Endothelial cell of umbilical vein (primary cell): ENCODE results near the gene CHST15. TPM values are rescaled to one million over a fixed set of nuclear protein-coding genes. Genes with fewer than 3 reads are reported as not detected.
A peak's percentile ranks its signal among the peaks of the same experiment; 100 is the strongest.

Experiments
- BruUV-seq: library from RNA; stranded (reverse); fragments of 400-500 nt; replicated peaks from 2 replicates; lab custom pipeline; 2021; lab: Mats Ljungman, UMichigan
- CTCF ChIA-PET: fragments of 300-600, 350-600 bp; sonication (Branson Sonifier 250); formaldehyde crosslinking; loops from one replicate; lab custom pipeline; 2021; ENCODE audit warnings: antibody characterized with exemption, inconsistent platforms; lab: Charles Lee
- POLR2A ChIA-PET: fragments of 300-600, 350-600 bp; sonication (Branson Sonifier 250); formaldehyde crosslinking; loops from one replicate; lab custom pipeline; 2021; ENCODE audit warnings: antibody characterized with exemption, inconsistent platforms; lab: Charles Lee
- DNase-seq: peaks from one replicate; pipeline ENCODE4 v3.0.0-alpha.2; 2011; ENCODE audit warnings: low read depth, low spot score
- FAIRE-seq: peaks from 2 replicates; lab custom pipeline; 2011; peaks lifted over from hg19 to GRCh38; lab: Jason Lieb, UNC
- H2AFZ ChIP-seq: 2 replicates; pipeline ENCODE4 v1.6.0; 2012; ENCODE audit warnings: low read depth, low read length, control low read depth, inconsistent platforms
- H3K27ac ChIP-seq: 2 replicates; pipeline ENCODE4 v1.5.1; 2011; ENCODE audit warnings: low read depth, mild to moderate bottlenecking, control low read depth, low read length, moderate library complexity; ENCODE audit not compliant: insufficient read depth
- H3K27me3 ChIP-seq, 2 experiments: 2 replicates each; pipeline versions ENCODE4 v1.6.0 to v1.6.1; 2011; ENCODE audit warnings: low read length in 2 of 2, mixed read lengths in 1 of 2; ENCODE audit not compliant: control insufficient read depth in 2 of 2, insufficient read depth in 2 of 2
- H3K36me3 ChIP-seq, 2 experiments: 2 replicates in 1 of 2; 3 replicates in 1 of 2; pipeline ENCODE4 v1.5.1; 2011; ENCODE audit warnings: low read length in 2 of 2, mild to moderate bottlenecking in 1 of 2, moderate library complexity in 1 of 2; ENCODE audit not compliant: control insufficient read depth in 2 of 2, insufficient read depth in 2 of 2; ENCODE audit errors: extremely low read depth in 1 of 2
- H3K4me1 ChIP-seq: 3 replicates; pipeline ENCODE4 v1.5.1; 2011; ENCODE audit warnings: mild to moderate bottlenecking, low read length; ENCODE audit not compliant: control insufficient read depth, insufficient read depth; ENCODE audit errors: extremely low read depth
- H3K4me2 ChIP-seq: 2 replicates; pipeline ENCODE4 v1.6.1; 2011; ENCODE audit warnings: low read length, control low read depth, mixed read lengths; ENCODE audit not compliant: insufficient read depth
- H3K4me3 ChIP-seq, 3 experiments: fragments of 200-600 bp in 1 of 3; sonication (generic), shearing (Covaris generic) in 1 of 3; replicated peaks in 1 of 3; 2 replicates each; pipeline ENCODE4 v1.5.1; 2011 to 2016; ENCODE audit warnings: control low read depth in 3 of 3, low read length in 3 of 3, mild to moderate bottlenecking in 2 of 3, inconsistent platforms in 1 of 3, low read depth in 1 of 3, moderate library complexity in 1 of 3; ENCODE audit not compliant: insufficient read depth in 1 of 3
- H3K79me2 ChIP-seq: 2 replicates; pipeline ENCODE4 v1.6.0; 2012; ENCODE audit warnings: low read length, inconsistent platforms; ENCODE audit not compliant: control insufficient read depth, insufficient read depth
- H3K9ac ChIP-seq: replicated peaks from 2 replicates; pipeline ENCODE3; 2011; ENCODE audit warnings: low read length, control low read depth; ENCODE audit not compliant: insufficient read depth; ENCODE audit errors: extremely low read depth
- H3K9me1 ChIP-seq: replicated peaks from 3 replicates; pipeline ENCODE4 v1.6.0; 2011; ENCODE audit warnings: mild to moderate bottlenecking, low read length; ENCODE audit not compliant: control insufficient read depth, insufficient read depth; ENCODE audit errors: extremely low read depth
- H3K9me3 ChIP-seq: replicated peaks from 2 replicates; pipeline ENCODE4 v1.5.1; 2012; ENCODE audit warnings: low read length, inconsistent platforms; ENCODE audit not compliant: control insufficient read depth, insufficient read depth
- H4K20me1 ChIP-seq: replicated peaks from 2 replicates; pipeline ENCODE3; 2011; ENCODE audit warnings: mild to moderate bottlenecking, low read length; ENCODE audit not compliant: control insufficient read depth, insufficient read depth; ENCODE audit errors: extremely low read depth
- CTCF ChIP-seq, 2 donors: IDR thresholded peaks; 1 replicate in 1 of 2; 2 replicates in 1 of 2; pipeline ENCODE4 v1.5.1; 2011; ENCODE audit warnings: low read length in 2 of 2, mild to moderate bottlenecking in 2 of 2, moderate library complexity in 2 of 2, control low read depth in 1 of 2, inconsistent platforms in 1 of 2, low read depth in 1 of 2; ENCODE audit not compliant: insufficient read depth in 1 of 2; ENCODE audit errors: extremely low read depth in 1 of 2
- EZH2 ChIP-seq: IDR thresholded peaks from 2 replicates; pipeline ENCODE4 v1.6.1; 2012; ENCODE audit warnings: borderline replicate concordance, low read depth, mild to moderate bottlenecking, moderate library complexity, low read length, inconsistent platforms; ENCODE audit not compliant: severe bottlenecking
- FOS ChIP-seq: IDR thresholded peaks from 2 replicates; pipeline ENCODE4 v1.6.1; 2011; ENCODE audit warnings: mild to moderate bottlenecking, low read length, moderate library complexity, borderline replicate concordance; ENCODE audit not compliant: insufficient read depth
- GATA2 ChIP-seq: IDR thresholded peaks from 2 replicates; pipeline ENCODE4 v1.7.0; 2011; ENCODE audit warnings: low read depth, mild to moderate bottlenecking, moderate library complexity, mixed read lengths, low read length; ENCODE audit not compliant: insufficient read length, insufficient read depth
- JUN ChIP-seq: IDR thresholded peaks from 2 replicates; pipeline ENCODE4 v1.6.1; 2011; ENCODE audit warnings: borderline replicate concordance, low read depth; ENCODE audit not compliant: insufficient read length, insufficient read depth
- POLR2A ChIP-seq: IDR thresholded peaks from 2 replicates; pipeline ENCODE4 v1.6.1; 2012; ENCODE audit warnings: low read depth, mild to moderate bottlenecking, control low read depth, low read length
- POLR2AphosphoS5 ChIP-seq: IDR thresholded peaks from 2 replicates; pipeline ENCODE4 v1.6.1; 2012; ENCODE audit warnings: low read depth, mild to moderate bottlenecking, control low read depth, low read length, moderate library complexity; ENCODE audit not compliant: insufficient read depth
- dilution Hi-C: fragments of 300-500 bp; cut with MboI; formaldehyde crosslinking; loops from one replicate; pipeline ENCODE4 v1.15.0; 2019; ENCODE audit warnings: low sequenced_read_pairs; ENCODE audit not compliant: extremely low pct_ligation_motif_present
- intact Hi-C: fragments of 100-400 bp; cut with micrococcal nuclease; formaldehyde crosslinking; loops from one replicate; pipeline ENCODE4 v1.10.0; 2022
- polyA plus RNA-seq, 4 experiments: library from polyadenylated mRNA; depleted of rRNA in 3 of 4; stranded (reverse) in 3 of 4; unstranded in 1 of 4; fragments of >200 nt; gene quantifications; 2 replicates each; pipeline versions ENCODE4 v1.2.1 to v1.2.3, GENCODE V29; 2011 to 2012; ENCODE audit warnings: missing spikeins in 1 of 4
- total RNA-seq: library from RNA; stranded (reverse); gene quantifications from 2 replicates; pipeline ENCODE4 v1.2.3, GENCODE V29; 2021
- TF ChIP-seq, protein P1 (sequence below): IDR thresholded peaks from 2 replicates; pipeline ENCODE4 v1.6.1; 2011; ENCODE audit not compliant: insufficient read depth, insufficient read length

Gene CHST15
- total and polyA plus RNA-seq, 2 donors (not counting 3 experiments of a cell fraction or from before 2014, with no cell fraction given) = 23.1 to 29.2 TPM

DNA sequence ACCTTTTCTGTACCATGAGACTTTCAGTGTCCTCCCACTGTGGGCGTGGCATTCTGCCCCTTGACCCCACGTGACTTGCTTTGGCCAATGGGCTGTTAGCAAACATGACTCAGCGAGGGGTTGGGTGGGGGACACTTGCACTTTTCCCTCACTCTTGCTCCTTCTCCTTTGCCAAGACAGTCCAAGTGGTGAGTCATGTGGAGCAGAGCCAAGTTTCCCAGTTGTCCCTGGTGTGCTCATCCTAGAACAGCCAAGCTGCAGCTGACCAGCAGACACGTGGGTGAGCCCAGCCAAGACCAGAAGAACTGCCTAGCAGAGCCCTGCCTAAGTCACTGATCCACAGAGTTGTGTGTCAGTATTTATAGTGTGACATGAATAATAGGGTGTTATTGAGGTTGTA is 119.0 kb downstream of the CHST15 start:
- CTCF ChIA-PET = interaction anchor here (0.8 to 1.3 kb wide), 4 partner anchors 20 to 953 kb away, joined by 3 read pairs; no protein-coding TSS in a partner anchor
- H2AFZ ChIP-seq = no peak overlapping the region
- POLR2A ChIA-PET = no interaction called here
- H3K27me3 ChIP-seq = peaks cover 8 to 10% of the 10 kb centered on the region in 2 experiments
- peak; percentile 6 for DNase-seq
- no peaks in the 10 kb centered on the region for H3K9me1 ChIP-seq
- no peaks in the 10 kb centered on the region for H4K20me1 ChIP-seq
- TF ChIP-seq POLR2AphosphoS5 (no peak), CTCF (IDR thresholded peaks at IDR 0.05; ENCODE audit: extremely low read depth in 1 of 2, insufficient read depth in 1 of 2, low read depth in 1 of 2, low read length in 2 of 2) (no peak), FOS (peak; percentile 10), POLR2A (no peak), GATA2 (no peak), JUN (no peak), EZH2 (no peak)
- TF ChIP-seq, protein P1, sequence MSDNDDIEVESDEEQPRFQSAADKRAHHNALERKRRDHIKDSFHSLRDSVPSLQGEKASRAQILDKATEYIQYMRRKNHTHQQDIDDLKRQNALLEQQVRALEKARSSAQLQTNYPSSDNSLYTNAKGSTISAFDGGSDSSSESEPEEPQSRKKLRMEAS = no peak
- FAIRE-seq = no peak
- dilution Hi-C loops (no loop called here), intact Hi-C loops (no loop called here)
- no peaks in the 10 kb centered on the region for H3K79me2 ChIP-seq
- no peak overlapping the region for H3K27ac ChIP-seq
- BruUV-seq = no TSS peak
- no peaks in the 10 kb centered on the region for H3K4me1 ChIP-seq
- no peak overlapping the region for H3K9ac ChIP-seq
- no peak overlapping the region for H3K4me2 ChIP-seq
- no peaks in the 10 kb centered on the region for H3K9me3 ChIP-seq
- H3K36me3 ChIP-seq = no peaks in the 10 kb centered on the region
- H3K4me3 ChIP-seq = no peak overlapping the region
